NCI-H1048 (cell line): ENCODE measurements around the gene HTR1D.
"Not testable (repeated sequence)": the region's sequence is repeated elsewhere in the genome, so short reads cannot be mapped to it uniquely, and the experiment has no call there.

Experiments used
- DNase-seq: peaks from one replicate; lab custom pipeline; 2025; lab: John Stamatoyannopoulos, UW

HTR1D gene

GRCh38 chr1:23216771-23217420 lies 406 bp downstream of the HTR1D start:
- no peak for DNase-seq

- DNase-seq: no peak
These were observed 1.4 kb downstream of the HTR1D start for GRCh38 chr1:23215751-23216449.

GRCh38 chr1:23215291-23215690 lies 2.0 kb downstream of the HTR1D start:
- no peak for DNase-seq

GRCh38 chr1:23214640-23215039 lies 2.7 kb downstream of the HTR1D start:
- DNase-seq: no peak

- no peak for DNase-seq
These were observed 5.3 kb downstream of the HTR1D start for GRCh38 chr1:23211955-23212354.

- no peak for DNase-seq
These were observed 6.3 kb downstream of the HTR1D start for GRCh38 chr1:23210963-23211362.

GRCh38 chr1:23210351-23210785 lies 6.9 kb downstream of the HTR1D start:
- DNase-seq: no peak

- no peak for DNase-seq
These were observed 7.5 kb downstream of the HTR1D start for GRCh38 chr1:23209770-23210169.

GRCh38 chr1:23208527-23208926 lies 8.8 kb downstream of the HTR1D start:
- no peak for DNase-seq

GRCh38 chr1:23207733-23208132 lies 9.6 kb downstream of the HTR1D start:
- DNase-seq: not testable (repeated sequence)

- no peak for DNase-seq
These were observed 15.0 kb downstream of the HTR1D start for GRCh38 chr1:23202263-23202749.

- DNase-seq: no peak
These were observed 16.4 kb downstream of the HTR1D start for GRCh38 chr1:23200883-23201282.

- DNase-seq: no peak
These were observed 18.9 kb downstream of the HTR1D start for GRCh38 chr1:23198373-23198772.

- DNase-seq: no peak
These were observed 20.5 kb downstream of the HTR1D start for GRCh38 chr1:23196627-23197328.

- no peak for DNase-seq
These were observed 22.9 kb downstream of the HTR1D start for GRCh38 chr1:23194119-23194984.

GRCh38 chr1:23193391-23194118 lies 23.7 kb downstream of the HTR1D start:
- DNase-seq: no peak

- no peak for DNase-seq
These were observed 26.1 kb downstream of the HTR1D start for GRCh38 chr1:23191199-23191598.

- not testable (repeated sequence) for DNase-seq
These were observed 28.3 kb downstream of the HTR1D start for GRCh38 chr1:23188936-23189452.

- DNase-seq: no peak
These were observed 28.8 kb downstream of the HTR1D start for GRCh38 chr1:23188434-23188884.

- DNase-seq: no peak
These were observed 29.7 kb downstream of the HTR1D start for GRCh38 chr1:23187637-23188036.

GRCh38 chr1:23185381-23185780 lies 31.9 kb downstream of the HTR1D start:
- DNase-seq: no peak
